Measurements from ENCODE around the gene GIPC2.
A peak's percentile ranks its signal among the peaks of the same experiment; 100 is the strongest.
"Not testable (repeated sequence)": the region's sequence is repeated elsewhere in the genome, so short reads cannot be mapped to it uniquely, and the experiment has no call there.

Gene GIPC2

GRCh38 chr1:78096017-78096416, 50.3 kb downstream of the GIPC2 start:
- DNase-seq (ENCODE audit: low spot score) = no peak

- no peak for DNase-seq (ENCODE audit: low spot score)
These were observed 51.2 kb downstream of the GIPC2 start for GRCh38 chr1:78096976-78097375.

GRCh38 chr1:78101051-78101450, 55.3 kb downstream of the GIPC2 start:
- DNase-seq (ENCODE audit: low spot score) = no peak

- DNase-seq (ENCODE audit: low spot score) = no peak
These were observed 55.7 kb downstream of the GIPC2 start for GRCh38 chr1:78101514-78101913.

- no peak for DNase-seq (ENCODE audit: low spot score)
These were observed 56.3 kb downstream of the GIPC2 start for GRCh38 chr1:78102082-78102481.

- no peak for DNase-seq (ENCODE audit: low spot score)
These were observed 57.1 kb downstream of the GIPC2 start for GRCh38 chr1:78102916-78103315.

- no peak for DNase-seq (ENCODE audit: low spot score)
These were observed 58.6 kb downstream of the GIPC2 start for GRCh38 chr1:78104322-78104721.

GRCh38 chr1:78109659-78110058, 63.9 kb downstream of the GIPC2 start:
- not testable (repeated sequence) for DNase-seq (ENCODE audit: low spot score)

- no peak for DNase-seq (ENCODE audit: low spot score)
These were observed 67.6 kb downstream of the GIPC2 start for GRCh38 chr1:78113156-78113916.

- peak; percentile 29 for DNase-seq (ENCODE audit: low spot score)
These were observed 68.5 kb downstream of the GIPC2 start for GRCh38 chr1:78114034-78114956.

GRCh38 chr1:78120485-78120884, 74.7 kb downstream of the GIPC2 start:
- not testable (repeated sequence) for DNase-seq (ENCODE audit: low spot score)

GRCh38 chr1:78121710-78122109, 75.9 kb downstream of the GIPC2 start:
- DNase-seq (ENCODE audit: low spot score) = no peak

- DNase-seq (ENCODE audit: low spot score) = no peak
These were observed 76.6 kb downstream of the GIPC2 start for GRCh38 chr1:78122389-78122788.

- no peak for DNase-seq (ENCODE audit: low spot score)
These were observed 80.7 kb downstream of the GIPC2 start for GRCh38 chr1:78126506-78126905.

GRCh38 chr1:78132174-78132947, 86.6 kb downstream of the GIPC2 start:
- no peak for DNase-seq (ENCODE audit: low spot score)

- no peak for DNase-seq (ENCODE audit: low spot score)
These were observed 87.2 kb downstream of the GIPC2 start for GRCh38 chr1:78132948-78133322.

- DNase-seq (ENCODE audit: low spot score) = no peak
These were observed 90.9 kb downstream of the GIPC2 start for GRCh38 chr1:78136680-78137079.

- DNase-seq (ENCODE audit: low spot score) = no peak
These were observed 95.9 kb downstream of the GIPC2 start for GRCh38 chr1:78141531-78142231.

GRCh38 chr1:78142736-78143135, 97.0 kb downstream of the GIPC2 start:
- no peak for DNase-seq (ENCODE audit: low spot score)

GRCh38 chr1:78143152-78143551, 97.4 kb downstream of the GIPC2 start:
- no peak for DNase-seq (ENCODE audit: low spot score)

GRCh38 chr1:78143673-78144072, 97.9 kb downstream of the GIPC2 start:
- DNase-seq (ENCODE audit: low spot score) = no peak

GRCh38 chr1:78145105-78145580, 99.4 kb downstream of the GIPC2 start:
- peak; percentile 30 for DNase-seq (ENCODE audit: low spot score)

Data from HuH-7.5 (cell line).